GM12801 (cell line): ENCODE data around the gene ESYT2.

ENCODE experiments used
- CTCF ChIP-seq: IDR thresholded peaks from one replicate; pipeline ENCODE4 v1.5.1; 2011; ENCODE audit warnings: control low read depth; ENCODE audit not compliant: insufficient read length; ENCODE audit errors: extremely low read depth

The ESYT2 gene

GRCh38 chr7:158834878-158835784, 5.8 kb upstream of the ESYT2 start:
- TF ChIP-seq CTCF: no peak

- TF ChIP-seq CTCF: no peak
Measured at GRCh38 chr7:158832994-158833393, 3.7 kb upstream of the ESYT2 start.

- no peak for TF ChIP-seq CTCF
Measured at GRCh38 chr7:158831738-158832091, 2.4 kb upstream of the ESYT2 start.

- no peak for TF ChIP-seq CTCF
Measured at GRCh38 chr7:158830211-158830723, 958 bp upstream of the ESYT2 start.

DNA sequence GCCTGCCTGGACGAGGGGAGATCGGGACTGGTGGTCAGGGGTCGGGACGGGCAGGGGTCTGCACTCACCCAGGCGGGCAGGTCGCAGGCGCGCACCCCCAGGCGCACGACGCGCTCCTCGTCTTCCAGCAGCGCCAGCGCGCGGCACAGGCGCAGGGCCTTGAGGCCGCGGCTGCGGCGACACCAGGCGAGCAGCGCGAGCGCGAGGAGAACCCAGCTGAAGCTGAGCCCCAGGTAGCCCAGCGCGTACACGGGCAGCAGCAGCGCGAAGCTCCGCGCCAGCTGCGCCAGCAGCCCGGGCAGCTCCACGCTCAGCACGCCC, 328 bp downstream of the ESYT2 start:
- TF ChIP-seq CTCF: no peak

DNA sequence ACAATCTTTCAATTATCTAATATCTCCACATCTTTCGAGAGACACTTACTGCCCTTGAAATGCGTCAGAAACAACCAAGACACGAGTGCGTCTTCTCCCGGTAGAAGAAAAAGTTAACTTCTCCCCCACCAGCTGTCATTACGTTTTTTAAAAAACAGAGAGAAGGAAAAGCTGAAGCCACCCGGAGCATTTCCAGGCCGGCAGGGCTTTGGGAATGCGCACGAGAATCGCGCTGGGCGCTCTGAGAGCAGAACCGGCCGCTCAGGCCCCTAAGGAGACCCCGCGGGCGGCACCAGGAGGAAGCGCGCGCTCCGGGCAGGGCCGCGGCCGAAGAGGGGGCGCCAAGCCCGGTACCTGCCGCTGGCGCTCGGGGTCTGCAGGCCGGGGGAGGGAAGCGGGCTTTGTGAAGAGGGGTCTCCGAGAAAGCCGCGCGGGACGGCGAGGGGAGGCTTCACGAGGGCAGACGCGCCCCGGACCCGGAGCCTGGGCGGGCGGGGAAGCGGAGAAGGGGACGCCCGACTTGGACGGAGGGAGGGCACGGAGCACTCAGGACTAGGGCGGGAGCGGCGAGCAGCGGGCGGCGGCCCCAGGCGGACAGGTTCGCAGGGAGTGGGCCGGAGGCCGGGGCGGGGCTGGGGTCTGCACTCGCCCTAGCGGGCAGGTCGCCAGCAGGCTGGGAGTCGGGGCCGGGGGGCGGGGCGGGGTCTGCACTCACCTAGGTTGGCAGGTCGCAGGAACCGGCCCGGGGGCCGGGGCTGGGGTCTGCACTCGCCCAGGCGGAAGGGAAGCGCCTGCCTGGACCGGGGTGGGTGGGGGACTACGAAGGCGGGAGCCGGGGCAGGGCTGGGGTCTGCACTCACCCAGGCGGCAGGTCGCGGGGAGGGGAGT, 932 bp downstream of the ESYT2 start:
- no peak for TF ChIP-seq CTCF

GRCh38 chr7:158827411-158828132, 1.7 kb downstream of the ESYT2 start:
- no peak for TF ChIP-seq CTCF
